Measurements from ENCODE around the gene ABTB1.

ABTB1 gene

GRCh38 chr3:127722091-127722784 lies 49.5 kb downstream of the ABTB1 start:
- no peak for DNase-seq

- DNase-seq: no peak
These were observed 50.3 kb downstream of the ABTB1 start for GRCh38 chr3:127723011-127723567.

GRCh38 chr3:127726894-127727293 lies 54.1 kb downstream of the ABTB1 start:
- DNase-seq: no peak

GRCh38 chr3:127728417-127729015 lies 55.8 kb downstream of the ABTB1 start:
- peak; percentile 70 to 71 for DNase-seq

- DNase-seq: peak; percentile 96 to 98
These were observed 56.9 kb downstream of the ABTB1 start for GRCh38 chr3:127729556-127730056.

GRCh38 chr3:127730171-127730570 lies 57.4 kb downstream of the ABTB1 start:
- DNase-seq: no peak

Data from inflammatory macrophage (primary cell).